ENCODE data around the gene GPX4. TPM values are rescaled to one million over a fixed set of nuclear protein-coding genes. Genes with fewer than 3 reads are reported as not detected.
A peak's percentile ranks its signal among the peaks of the same experiment; 100 is the strongest.

The GPX4 gene
- total and polyA plus RNA-seq, 10 of the 15 experiments (the other 5 are each of a cell fraction or from before 2014, with no cell fraction given): 33.3 to 749 (median 297) TPM

- ChIA-PET CTCF (no interaction called here), POLR2A (no interaction called here), SMC1A (ENCODE audit: uncharacterized antibody, unreplicated experiment) (no interaction called here), RAD21 (ENCODE audit: unreplicated experiment) (no interaction called here)
- no peak for TF ChIP-seq LARP7 (IDR thresholded peaks at IDR 0.05)
- no peak for TF ChIP-seq SP1 (IDR thresholded peaks at IDR 0.05; ENCODE audit: low read depth, low read length)
- no peak for TF ChIP-seq ZNF24 (IDR thresholded peaks at IDR 0.05)
- Histone ChIP-seq H3K27me3 (replicated peaks in 1 of 2; ENCODE audit: control insufficient read depth in 2 of 2, insufficient read depth in 2 of 2, low read length in 1 of 2) (no peaks in the 10 kb centered on the region), H3K79me2 (ENCODE audit: control insufficient read depth, insufficient read depth, low read length) (peaks cover 11% of the 10 kb centered on the region), H3K4me3 (no peak overlapping the region), H3K36me3 (ENCODE audit: control insufficient read depth in 2 of 2, insufficient read depth in 2 of 2, low read length in 1 of 2) (peaks cover 0 to 10% of the 10 kb centered on the region in 2 experiments; a peak in 2 of 4 replicates), H3K4me2 (ENCODE audit: control insufficient read depth, insufficient read depth) (no peak overlapping the region), H3K4me1 (ENCODE audit: control insufficient read depth, insufficient read depth, low read length) (peaks cover 22% of the 10 kb centered on the region), H3K27ac (ENCODE audit: control insufficient read depth, insufficient read depth) (peak overlapping the region; percentile 39; the same call in 1 of the 2 replicates), H2AFZ (ENCODE audit: control insufficient read depth, low read depth, low read length) (no peak overlapping the region), H4K20me1 (ENCODE audit: control insufficient read depth, insufficient read depth) (no peaks in the 10 kb centered on the region), H3K9ac (ENCODE audit: control insufficient read depth, insufficient read depth, low read length) (no peak overlapping the region), H3K9me3 (replicated peaks; ENCODE audit: control insufficient read depth, insufficient read depth, low read length) (no peaks in the 10 kb centered on the region)
- no peak for DNase-seq (ENCODE audit: low read depth, low spot score)
- intact Hi-C loops (cut with micrococcal nuclease; ENCODE audit: unreplicated experiment) (no loop called here), in situ Hi-C loops (cut with MboI) (no loop called here)
- BruUV-seq (replicated peaks): no TSS peak
- no peak for ATAC-seq
- WGBS (ENCODE audit: insufficient coverage, insufficient replicate concordance, low lambda C conversion rate, missing lambda C conversion rate): 46% methylated on average over 15 of the region's 25 CpGs
- FAIRE-seq: no peak
Observed at GRCh38 chr19:1136621-1137317, 33.0 kb downstream of the GPX4 start.

GRCh38 chr19:1138121-1138520 lies 34.3 kb downstream of the GPX4 start:
- no peak overlapping the region for H3K9ac ChIP-seq (ENCODE audit: control insufficient read depth, insufficient read depth, low read length)
- ATAC-seq (no peak), DNase-seq (ENCODE audit: low read depth, low spot score) (no peak), FAIRE-seq (no peak)
- intact Hi-C loops (cut with micrococcal nuclease; ENCODE audit: unreplicated experiment): no loop called here
- ChIA-PET SMC1A (ENCODE audit: uncharacterized antibody, unreplicated experiment) (no interaction called here), RAD21 (ENCODE audit: unreplicated experiment) (no interaction called here), POLR2A (no interaction called here), CTCF (no interaction called here)
- H3K9me3 ChIP-seq (replicated peaks; ENCODE audit: control insufficient read depth, insufficient read depth, low read length): no peaks in the 10 kb centered on the region; the same call in 2 of the 3 replicates
- 71% methylated on average over 7 of the region's 11 CpGs for WGBS (ENCODE audit: insufficient coverage, insufficient replicate concordance, low lambda C conversion rate, missing lambda C conversion rate)
- no peaks in the 10 kb centered on the region for H4K20me1 ChIP-seq (ENCODE audit: control insufficient read depth, insufficient read depth)
- in situ Hi-C loops (cut with MboI): no loop called here
- no peak overlapping the region for H3K4me2 ChIP-seq (ENCODE audit: control insufficient read depth, insufficient read depth)
- TF ChIP-seq, protein P1, sequence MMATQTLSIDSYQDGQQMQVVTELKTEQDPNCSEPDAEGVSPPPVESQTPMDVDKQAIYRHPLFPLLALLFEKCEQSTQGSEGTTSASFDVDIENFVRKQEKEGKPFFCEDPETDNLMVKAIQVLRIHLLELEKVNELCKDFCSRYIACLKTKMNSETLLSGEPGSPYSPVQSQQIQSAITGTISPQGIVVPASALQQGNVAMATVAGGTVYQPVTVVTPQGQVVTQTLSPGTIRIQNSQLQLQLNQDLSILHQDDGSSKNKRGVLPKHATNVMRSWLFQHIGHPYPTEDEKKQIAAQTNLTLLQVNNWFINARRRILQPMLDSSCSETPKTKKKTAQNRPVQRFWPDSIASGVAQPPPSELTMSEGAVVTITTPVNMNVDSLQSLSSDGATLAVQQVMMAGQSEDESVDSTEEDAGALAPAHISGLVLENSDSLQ (IDR thresholded peaks at IDR 0.05): no peak
- peaks cover 3 to 10% of the 10 kb centered on the region in 2 experiments for H3K36me3 ChIP-seq (ENCODE audit: control insufficient read depth in 2 of 2, insufficient read depth in 2 of 2, low read length in 1 of 2)
- H3K4me1 ChIP-seq (ENCODE audit: control insufficient read depth, insufficient read depth, low read length): peaks cover 16% of the 10 kb centered on the region
- no peak overlapping the region for H3K4me3 ChIP-seq
- H3K27me3 ChIP-seq (replicated peaks in 1 of 2; ENCODE audit: control insufficient read depth in 2 of 2, insufficient read depth in 2 of 2, low read length in 1 of 2): no peaks in the 10 kb centered on the region
- no TSS peak for BruUV-seq (replicated peaks)
- no peak overlapping the region for H2AFZ ChIP-seq (ENCODE audit: control insufficient read depth, low read depth, low read length)
- H3K79me2 ChIP-seq (ENCODE audit: control insufficient read depth, insufficient read depth, low read length): peaks cover 3% of the 10 kb centered on the region; the same call in 1 of the 2 replicates
- H3K27ac ChIP-seq (ENCODE audit: control insufficient read depth, insufficient read depth): no peak overlapping the region
